Tibial nerve (tissue), 3 donors: ENCODE measurements around the gene PGC.

Source experiments
- POLR2A ChIP-seq, 2 donors: fragments of 450-650 bp; IDR thresholded peaks; one replicate each; pipeline ENCODE4 v1.6.1; 2017; ENCODE audit warnings: antibody characterized with exemption in 2 of 2, mild to moderate bottlenecking in 2 of 2, moderate library complexity in 2 of 2
- TF ChIP-seq, protein P1 (sequence below), 5 experiments: fragments of 200-600 bp in 3 of 5; fragments of 450-650 bp in 2 of 5; sonication (generic) in 3 of 5; IDR thresholded peaks; one replicate each; pipeline ENCODE4 v1.5.1; 2016 to 2019; ENCODE audit warnings: antibody characterized with exemption in 5 of 5, mild to moderate bottlenecking in 3 of 5, moderate library complexity in 2 of 5

DNA sequence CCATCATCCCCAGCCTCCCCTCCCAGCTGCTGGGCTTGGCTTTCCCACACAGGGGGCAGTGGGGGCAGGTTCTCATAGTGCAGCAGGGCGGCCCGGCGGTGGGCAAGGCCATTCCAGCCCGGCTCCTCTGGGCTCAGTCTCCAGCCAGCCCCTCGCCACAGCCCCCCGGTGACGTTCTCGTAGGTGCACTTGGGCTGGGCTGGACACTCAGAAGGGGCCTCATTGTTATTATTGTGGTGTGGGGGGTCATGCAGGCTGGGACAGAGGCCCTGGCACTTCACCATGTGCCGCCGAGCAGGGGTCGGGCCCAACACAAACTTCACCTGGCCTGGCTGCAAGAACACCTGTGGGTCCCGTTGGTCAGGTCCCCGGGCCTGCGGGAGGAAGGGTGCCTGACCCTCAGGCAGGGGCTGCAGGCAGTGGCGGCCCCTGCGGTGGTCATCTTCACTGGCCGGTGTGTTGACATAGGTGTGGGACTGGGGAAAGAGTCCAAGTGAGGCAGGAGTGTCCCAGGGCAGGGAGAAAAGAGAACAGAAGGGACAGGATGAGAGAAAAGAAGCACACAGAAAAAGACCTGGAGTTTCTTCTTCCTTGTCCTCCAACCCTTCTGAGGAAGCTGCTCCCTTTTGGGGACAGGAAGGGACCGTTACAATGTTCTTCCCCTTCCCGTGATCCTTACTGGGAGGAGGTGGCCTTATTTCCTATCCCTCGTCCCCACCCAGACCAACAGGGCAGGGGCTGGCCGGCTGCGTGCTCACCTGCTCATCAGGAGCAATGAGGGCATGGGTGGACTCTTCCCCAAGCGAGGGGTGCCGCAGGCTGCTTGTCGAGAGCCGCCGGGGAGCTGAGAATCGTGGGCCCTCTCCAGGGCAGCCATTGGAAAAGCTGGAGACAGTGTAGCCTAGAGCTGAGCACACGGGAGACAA is 24.1 kb upstream of the PGC start:
- TF ChIP-seq, protein P1, sequence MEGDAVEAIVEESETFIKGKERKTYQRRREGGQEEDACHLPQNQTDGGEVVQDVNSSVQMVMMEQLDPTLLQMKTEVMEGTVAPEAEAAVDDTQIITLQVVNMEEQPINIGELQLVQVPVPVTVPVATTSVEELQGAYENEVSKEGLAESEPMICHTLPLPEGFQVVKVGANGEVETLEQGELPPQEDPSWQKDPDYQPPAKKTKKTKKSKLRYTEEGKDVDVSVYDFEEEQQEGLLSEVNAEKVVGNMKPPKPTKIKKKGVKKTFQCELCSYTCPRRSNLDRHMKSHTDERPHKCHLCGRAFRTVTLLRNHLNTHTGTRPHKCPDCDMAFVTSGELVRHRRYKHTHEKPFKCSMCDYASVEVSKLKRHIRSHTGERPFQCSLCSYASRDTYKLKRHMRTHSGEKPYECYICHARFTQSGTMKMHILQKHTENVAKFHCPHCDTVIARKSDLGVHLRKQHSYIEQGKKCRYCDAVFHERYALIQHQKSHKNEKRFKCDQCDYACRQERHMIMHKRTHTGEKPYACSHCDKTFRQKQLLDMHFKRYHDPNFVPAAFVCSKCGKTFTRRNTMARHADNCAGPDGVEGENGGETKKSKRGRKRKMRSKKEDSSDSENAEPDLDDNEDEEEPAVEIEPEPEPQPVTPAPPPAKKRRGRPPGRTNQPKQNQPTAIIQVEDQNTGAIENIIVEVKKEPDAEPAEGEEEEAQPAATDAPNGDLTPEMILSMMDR (IDR thresholded peaks at IDR 0.05), result no peak
- TF ChIP-seq POLR2A (IDR thresholded peaks at IDR 0.05), result no peak
